ENCODE measurements around the gene BEND6. TPM values are rescaled to one million over a fixed set of nuclear protein-coding genes. Genes with fewer than 3 reads are reported as not detected.

Gene BEND6
- total and polyA plus RNA-seq, 2 of the 13 experiments (the other 11 are each of a cell fraction or from before 2014, with no cell fraction given), result 0.20 to 0.21 TPM

DNA sequence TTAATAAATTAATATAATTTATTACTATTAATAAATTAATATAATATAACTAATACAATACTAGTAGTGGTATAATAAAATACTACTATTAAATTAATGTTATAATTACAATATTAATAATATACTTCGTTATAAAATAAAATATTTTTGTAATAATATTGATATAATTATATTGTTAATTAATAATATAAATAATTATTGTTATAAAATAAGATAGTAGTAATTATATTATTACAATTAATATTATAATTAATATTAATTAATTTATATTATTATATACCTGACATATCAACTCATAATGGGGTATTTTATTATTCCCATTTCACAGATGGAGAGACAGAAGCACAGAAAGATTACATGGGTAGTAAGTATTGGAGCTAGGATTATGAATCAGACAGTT is 8.9 kb downstream of the BEND6 start:
- WGBS (ENCODE audit: low lambda C conversion rate), result 2% methylated on average over 1 of the region's 1 CpG
- H2AFZ ChIP-seq (ENCODE audit: low read length), result no peak overlapping the region
- no peaks in the 10 kb centered on the region for H3K9me3 ChIP-seq (ENCODE audit: low read length)
- TF ChIP-seq PAF1 (CRISPR knock-in tag; IDR thresholded peaks at IDR 0.05) (no peak), CHD2 (IDR thresholded peaks at IDR 0.05; ENCODE audit: low read depth, low read length) (no peak), IRX3 (CRISPR knock-in tag; IDR thresholded peaks at IDR 0.05; ENCODE audit: borderline replicate concordance, low read depth) (no peak), ZNF124 (CRISPR knock-in tag; IDR thresholded peaks at IDR 0.05) (no peak), PHF5A (CRISPR knock-in tag; IDR thresholded peaks at IDR 0.05; ENCODE audit: low read depth, unreplicated experiment) (no peak), GATAD1 (CRISPR knock-in tag; IDR thresholded peaks at IDR 0.05) (no peak)
- H3K27me3 ChIP-seq (ENCODE audit: control insufficient read depth in 1 of 2, insufficient read depth in 2 of 2, low read length in 2 of 2), result peaks cover 3 to 16% of the 10 kb centered on the region in 2 experiments; a peak in 1 of 5 replicates
- in situ Hi-C loops (cut with HindIII; ENCODE audit: extremely low pct_ligation_motif_present, low pct_unique_long_range_greater_than_20kb) (no loop called here), intact Hi-C loops (cut with micrococcal nuclease; ENCODE audit: unreplicated experiment) (no loop called here)
- BruUV-seq (replicated peaks), result no TSS peak
- no peak overlapping the region for H3K4me3 ChIP-seq (replicated peaks in 1 of 3; ENCODE audit: insufficient read depth in 1 of 3, low read depth in 2 of 3, low read length in 3 of 3)
- H3K79me2 ChIP-seq (ENCODE audit: insufficient read depth, low read length), result no peaks in the 10 kb centered on the region
- FAIRE-seq, result no peak
- CTCF ChIA-PET (ENCODE audit: low intra/inter-chr PET ratio, low total read pairs), result no interaction called here
- ATAC-seq, result no peak
- no peaks in the 10 kb centered on the region for H4K20me1 ChIP-seq (ENCODE audit: insufficient read depth, low read length)
- POLR2A ChIA-PET, result interaction anchor here (0.6 kb wide), 1 partner anchor 8 kb away, joined by 3 read pairs; no protein-coding TSS in a partner anchor
- H3K4me1 ChIP-seq (ENCODE audit: insufficient read depth, low read length), result no peaks in the 10 kb centered on the region
- no peak overlapping the region for H3K9ac ChIP-seq (ENCODE audit: insufficient read depth, low read depth, low read length)
- no peak overlapping the region for H3K4me2 ChIP-seq (ENCODE audit: low read depth, low read length)
- DNase-seq (ENCODE audit: low spot score), result no peak
- no peak overlapping the region for H3K27ac ChIP-seq (ENCODE audit: extremely low read length, insufficient read depth, low read length)
- H3K36me3 ChIP-seq (replicated peaks in 1 of 2; ENCODE audit: control insufficient read depth in 1 of 2, insufficient read depth in 2 of 2, low read length in 2 of 2), result no peaks in the 10 kb centered on the region

GRCh38 chr6:56965126-56965525 is 10.2 kb downstream of the BEND6 start:
- DNase-seq (ENCODE audit: low spot score) (no peak), ATAC-seq (no peak), FAIRE-seq (no peak)
- H3K79me2 ChIP-seq (ENCODE audit: insufficient read depth, low read length), result no peaks in the 10 kb centered on the region
- no peak overlapping the region for H3K27ac ChIP-seq (ENCODE audit: extremely low read length, insufficient read depth, low read length)
- in situ Hi-C loops (cut with HindIII; ENCODE audit: extremely low pct_ligation_motif_present, low pct_unique_long_range_greater_than_20kb), result no loop called here
- H3K36me3 ChIP-seq (replicated peaks in 1 of 2; ENCODE audit: control insufficient read depth in 1 of 2, insufficient read depth in 2 of 2, low read length in 2 of 2), result no peaks in the 10 kb centered on the region
- 6% methylated on average over 1 of the region's 1 CpG for WGBS (ENCODE audit: low lambda C conversion rate)
- no peak overlapping the region for H3K4me3 ChIP-seq (replicated peaks in 1 of 3; ENCODE audit: insufficient read depth in 1 of 3, low read depth in 2 of 3, low read length in 3 of 3)
- H3K4me2 ChIP-seq (ENCODE audit: low read depth, low read length), result no peak overlapping the region
- ChIA-PET CTCF (ENCODE audit: low intra/inter-chr PET ratio, low total read pairs) (no interaction called here), POLR2A (no interaction called here)
- H3K9me3 ChIP-seq (ENCODE audit: low read length), result no peaks in the 10 kb centered on the region
- intact Hi-C loops (cut with micrococcal nuclease; ENCODE audit: unreplicated experiment), result no loop called here
- H3K9ac ChIP-seq (ENCODE audit: insufficient read depth, low read depth, low read length), result no peak overlapping the region
- H3K27me3 ChIP-seq (ENCODE audit: control insufficient read depth in 1 of 2, insufficient read depth in 2 of 2, low read length in 2 of 2), result peaks cover 3 to 13% of the 10 kb centered on the region in 2 experiments; a peak in 1 of 5 replicates
- H2AFZ ChIP-seq (ENCODE audit: low read length), result no peak overlapping the region
- no TSS peak for BruUV-seq (replicated peaks)
- peak; percentile 5 to 56; a peak in 2 of 4 replicates for TF ChIP-seq MAFK (conservative IDR thresholded peaks at IDR 0.05 in 1 of 2, IDR thresholded peaks at IDR 0.05 in 1 of 2; ENCODE audit: low read length in 2 of 2)
- TF ChIP-seq ZNF253 (CRISPR knock-in tag; IDR thresholded peaks at IDR 0.05; ENCODE audit: borderline replicate concordance), result no peak
- no peaks in the 10 kb centered on the region for H4K20me1 ChIP-seq (ENCODE audit: insufficient read depth, low read length)
- H3K4me1 ChIP-seq (ENCODE audit: insufficient read depth, low read length), result no peaks in the 10 kb centered on the region
